Stimulated activated CD4-positive, alpha-beta T cell treated with anti-CD3 and anti-CD28 coated beads, Interleukin-1b, Interleukin-23, amount 100 ng/mL, for 24 hours (primary cell): ENCODE data around the gene AARS2.

ENCODE experiments used
- DNase-seq, 4 experiments: peaks; one replicate each; pipeline ENCODE4 v3.0.0-alpha.2; 2020; ENCODE audit warnings: low read depth in 4 of 4, low spot score in 1 of 4

Gene AARS2

GRCh38 chr6:44250067-44250717 is 63.0 kb downstream of the AARS2 start:
- no peak for DNase-seq
